ENCODE measurements around the gene PTPRQ.

Gene PTPRQ

GRCh38 chr12:80556566-80556965 lies 112.5 kb downstream of the PTPRQ start:
- no peak for DNase-seq (ENCODE audit: low read depth)

- DNase-seq (ENCODE audit: low read depth) = no peak
Measured at GRCh38 chr12:80559766-80560165, 115.7 kb downstream of the PTPRQ start.

- no peak for DNase-seq (ENCODE audit: low read depth)
Measured at GRCh38 chr12:80565271-80565670, 121.2 kb downstream of the PTPRQ start.

- no peak for DNase-seq (ENCODE audit: low read depth)
Measured at GRCh38 chr12:80567401-80567800, 123.4 kb downstream of the PTPRQ start.

- DNase-seq (ENCODE audit: low read depth) = no peak
Measured at GRCh38 chr12:80576641-80577418, 132.8 kb downstream of the PTPRQ start.

DNA sequence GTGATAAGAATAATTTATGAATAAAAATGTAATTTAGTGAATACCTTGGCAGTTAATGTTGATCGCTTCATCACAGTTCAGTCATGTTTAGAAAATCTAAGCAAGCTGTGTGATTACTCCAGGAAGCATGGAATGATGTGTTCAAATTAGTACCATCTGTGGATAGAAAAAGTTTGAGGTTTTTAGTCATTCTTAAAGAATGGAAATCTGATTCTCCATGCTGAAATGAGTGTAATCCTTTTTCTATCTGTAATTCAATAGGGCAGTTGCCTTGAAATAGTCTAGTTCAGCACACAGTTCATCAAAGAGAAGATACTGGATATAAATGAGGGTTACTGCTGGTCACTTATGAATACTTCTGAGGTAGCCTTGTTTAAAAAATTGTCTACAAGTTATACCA lies 136.2 kb downstream of the PTPRQ start:
- no peak for DNase-seq (ENCODE audit: low read depth)

DNA sequence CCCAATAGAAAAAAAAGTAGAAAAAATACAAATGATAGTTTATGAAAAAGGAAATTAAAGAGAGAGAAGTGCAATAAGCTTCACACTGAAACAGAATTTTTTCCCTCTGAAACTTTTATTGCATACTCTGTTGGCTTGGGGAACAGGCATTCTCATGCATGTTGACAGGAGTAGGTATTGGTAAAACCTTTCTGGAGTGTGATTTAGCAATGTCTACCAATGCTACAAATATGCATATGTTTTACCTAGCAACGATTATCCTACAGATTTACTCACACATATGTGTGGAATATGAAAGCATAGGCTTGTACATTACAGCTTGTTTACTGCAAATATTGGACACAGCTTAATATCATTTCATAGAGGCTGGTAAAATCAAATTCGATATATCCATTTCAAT lies 137.7 kb downstream of the PTPRQ start:
- DNase-seq (ENCODE audit: low read depth) = no peak

GRCh38 chr12:80582431-80582830 lies 138.4 kb downstream of the PTPRQ start:
- no peak for DNase-seq (ENCODE audit: low read depth)

- DNase-seq (ENCODE audit: low read depth) = no peak
Measured at GRCh38 chr12:80589077-80589476, 145.0 kb downstream of the PTPRQ start.

DNA sequence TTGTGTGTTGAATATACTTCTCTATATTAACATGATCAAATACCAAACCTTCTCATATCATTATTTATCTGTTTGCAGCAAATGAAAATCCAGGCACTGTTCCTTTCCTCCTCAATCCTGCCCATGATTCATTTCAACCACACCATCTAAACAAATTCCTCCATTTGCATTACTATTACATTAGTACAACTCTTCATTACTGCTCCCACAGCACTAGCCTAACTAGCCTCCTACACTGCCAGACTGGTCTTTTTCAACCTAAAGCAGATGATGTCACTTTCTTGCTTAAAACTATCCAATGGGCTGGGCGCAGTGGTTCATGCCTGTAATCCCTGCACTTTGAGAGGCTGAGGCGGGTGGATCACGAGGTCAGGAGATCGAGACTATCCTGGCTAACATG lies 146.1 kb downstream of the PTPRQ start:
- DNase-seq (ENCODE audit: low read depth) = no peak

DNA sequence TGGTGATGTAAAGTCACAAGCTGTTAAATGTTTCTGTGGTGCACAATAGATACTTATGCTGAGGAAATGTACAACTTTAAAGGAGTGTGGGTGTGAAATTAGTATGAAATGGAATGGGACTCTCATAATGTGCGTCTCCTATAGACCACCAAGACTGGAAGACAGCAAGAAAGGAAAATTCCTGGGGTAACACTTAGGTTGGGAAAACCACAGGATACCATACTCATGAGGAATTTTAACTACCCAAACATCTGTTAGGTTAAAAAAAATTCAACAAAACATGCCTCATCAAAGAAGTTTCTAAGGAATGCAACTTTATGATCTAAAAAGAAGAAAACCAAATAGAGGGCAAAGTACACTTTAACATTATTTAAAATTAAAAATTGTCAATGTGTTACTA lies 149.7 kb downstream of the PTPRQ start:
- DNase-seq (ENCODE audit: low read depth) = no peak

GRCh38 chr12:80596509-80596908 lies 152.5 kb downstream of the PTPRQ start:
- DNase-seq (ENCODE audit: low read depth) = no peak

- DNase-seq (ENCODE audit: low read depth) = no peak
Measured at GRCh38 chr12:80598004-80598606, 154.1 kb downstream of the PTPRQ start.

- DNase-seq (ENCODE audit: low read depth) = no peak
Measured at GRCh38 chr12:80602455-80602854, 158.4 kb downstream of the PTPRQ start.

DNA sequence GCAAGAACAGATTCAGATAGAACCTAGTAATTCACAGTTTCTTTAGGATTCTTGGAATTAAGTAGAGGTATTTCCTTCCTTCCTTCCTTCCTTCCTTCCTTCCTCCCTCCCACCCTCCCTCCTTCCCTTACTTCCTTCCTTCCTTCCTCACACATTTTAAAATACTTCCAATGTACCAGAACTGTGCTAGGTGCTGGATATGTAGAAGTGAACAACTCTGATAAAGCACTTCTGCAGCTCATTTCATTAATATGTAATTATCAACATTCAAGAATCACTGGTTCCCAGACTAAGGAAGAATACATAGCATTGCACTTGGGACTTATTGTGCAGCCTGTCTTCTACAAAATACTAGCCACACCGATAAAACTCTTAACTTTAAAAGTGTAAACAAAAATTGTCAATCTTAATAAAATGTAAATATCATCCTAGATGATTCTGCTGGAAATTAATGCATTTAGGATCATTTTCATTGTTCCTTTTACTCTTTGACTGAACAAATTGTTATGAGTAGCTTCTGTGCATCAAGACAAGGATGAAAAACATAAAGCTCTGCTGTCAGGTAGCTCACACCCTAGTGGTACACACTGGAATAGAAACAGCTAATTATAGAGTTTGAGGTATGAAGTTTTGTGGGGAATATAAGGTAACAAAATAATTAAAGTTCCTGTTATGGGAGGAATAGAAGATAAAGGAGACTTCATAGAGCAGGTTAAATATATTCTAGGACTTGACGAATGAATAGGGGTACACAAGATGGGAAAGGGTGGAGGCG lies 163.5 kb downstream of the PTPRQ start:
- DNase-seq (ENCODE audit: low read depth) = no peak

GRCh38 chr12:80617733-80618132 lies 173.7 kb downstream of the PTPRQ start:
- no peak for DNase-seq (ENCODE audit: low read depth)

DNA sequence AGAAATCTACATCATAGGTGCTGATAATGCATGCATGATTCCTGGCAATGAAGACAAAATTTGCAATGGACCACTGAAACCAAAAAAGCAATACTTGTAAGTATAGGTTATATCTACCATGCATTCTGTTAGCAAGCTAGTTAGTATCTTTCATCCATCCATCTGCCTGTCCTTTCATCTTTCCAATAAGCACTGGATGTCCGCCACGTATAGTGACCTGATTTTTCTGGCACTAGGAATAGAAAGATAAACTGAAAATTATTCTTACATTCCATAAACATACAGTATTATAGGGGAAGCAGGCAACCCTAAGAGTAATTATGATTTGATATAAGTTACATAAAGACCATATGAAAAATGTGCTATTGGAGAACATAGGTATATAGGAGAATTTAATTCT lies 176.2 kb downstream of the PTPRQ start:
- no peak for DNase-seq (ENCODE audit: low read depth)

- no peak for DNase-seq (ENCODE audit: low read depth)
Measured at GRCh38 chr12:80622271-80622670, 178.2 kb downstream of the PTPRQ start.

- no peak for DNase-seq (ENCODE audit: low read depth)
Measured at GRCh38 chr12:80625051-80625450, 181.0 kb downstream of the PTPRQ start.

DNA sequence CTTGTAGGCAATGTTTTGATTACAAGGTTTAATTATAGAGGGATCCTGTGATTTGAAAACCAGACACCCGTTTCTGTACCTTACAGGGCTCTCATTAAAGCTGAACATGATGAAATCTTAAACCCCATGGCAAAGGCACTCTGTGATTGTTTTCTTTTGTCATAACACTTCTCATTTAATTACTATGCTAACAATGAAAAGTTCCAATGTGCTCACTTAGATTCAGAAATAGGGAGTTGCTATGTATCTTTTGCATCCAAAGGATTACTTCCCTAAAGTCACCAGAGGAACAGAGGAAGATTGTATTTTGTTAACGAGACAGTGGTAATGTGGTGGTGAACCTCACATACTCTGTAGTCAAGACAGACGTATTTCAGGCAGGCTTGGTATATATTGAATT lies 181.9 kb downstream of the PTPRQ start:
- no peak for DNase-seq (ENCODE audit: low read depth)

DNA sequence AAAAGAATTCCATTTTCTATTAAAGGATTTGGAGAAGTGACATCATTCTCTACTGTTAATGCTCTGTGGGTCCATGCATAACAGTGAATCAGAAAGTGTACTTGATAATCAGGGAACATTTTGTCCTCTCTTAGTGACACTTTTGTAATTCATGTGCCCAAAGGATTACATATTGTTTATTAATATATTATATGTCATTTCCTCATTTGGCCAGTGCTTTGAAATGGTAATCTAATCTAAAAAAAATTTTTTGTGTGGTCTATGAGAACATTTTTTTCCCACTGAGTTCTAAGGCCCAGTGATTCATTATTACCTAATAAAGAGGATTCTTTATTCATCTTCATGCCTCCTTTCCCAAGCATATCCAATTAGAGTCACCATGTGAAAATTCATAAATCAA lies 183.7 kb downstream of the PTPRQ start:
- no peak for DNase-seq (ENCODE audit: low read depth)

DNA sequence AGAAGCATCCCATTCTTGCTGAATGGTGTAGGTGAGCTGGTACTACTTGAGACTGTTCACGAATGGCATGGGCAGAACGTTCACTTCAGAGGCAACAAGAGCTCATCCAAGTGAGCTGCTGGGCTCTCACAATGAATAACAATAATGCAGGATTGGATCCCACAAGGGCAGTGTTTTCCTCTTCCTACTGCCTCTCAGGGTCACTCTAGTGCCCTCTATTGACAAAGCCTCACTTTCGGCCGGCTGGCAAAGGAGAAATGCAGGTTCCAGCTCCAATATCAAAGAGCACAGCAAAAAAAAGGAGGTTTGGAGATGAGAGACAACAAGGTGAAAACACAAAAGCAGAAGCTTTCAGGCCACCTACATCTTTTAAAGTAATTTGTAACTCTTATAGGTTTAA lies 188.8 kb downstream of the PTPRQ start:
- DNase-seq (ENCODE audit: low read depth) = no peak

DNA sequence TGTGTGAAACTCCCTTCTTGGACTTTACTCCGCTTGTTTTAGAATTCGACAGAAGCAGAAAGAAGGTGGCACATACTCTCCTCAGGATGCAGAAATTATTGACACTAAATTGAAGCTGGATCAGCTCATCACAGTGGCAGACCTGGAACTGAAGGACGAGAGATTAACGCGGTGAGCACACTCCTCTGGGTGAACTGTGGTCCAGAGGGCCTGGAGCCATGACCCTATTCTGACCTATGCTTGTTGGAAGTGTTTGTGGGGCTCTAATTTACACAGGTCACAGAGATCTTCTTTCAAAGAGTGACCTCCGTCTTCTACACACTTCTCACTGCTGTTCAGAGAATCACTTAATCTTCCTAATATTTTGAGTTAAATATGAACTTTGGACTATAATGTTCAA lies 190.9 kb downstream of the PTPRQ start:
- DNase-seq (ENCODE audit: low read depth) = no peak

All from activated T-cell treated with anti-CD3 and anti-CD28 coated beads for 24 hours (primary cell).